Astrocyte of the spinal cord (primary cell): Measurements from ENCODE around the gene SEC31A.

Experiments used
- DNase-seq: peaks from one replicate; pipeline ENCODE4 v3.0.0; 2011; ENCODE audit warnings: low read depth, low spot score
- H3K4me3 ChIP-seq: 2 replicates; pipeline ENCODE4 v1.5.1; 2011; ENCODE audit warnings: low read depth, mild to moderate bottlenecking, low read length, moderate library complexity
- CTCF ChIP-seq: IDR thresholded peaks from 2 replicates; pipeline ENCODE4 v1.5.1; 2012; ENCODE audit warnings: low read depth, mild to moderate bottlenecking, low read length, inconsistent platforms
- in situ Hi-C: cut with HindIII; loops from 2 replicates; pipeline ENCODE4 v1.10.0; 2017; ENCODE audit warnings: low sequenced_read_pairs

SEC31A gene

DNA sequence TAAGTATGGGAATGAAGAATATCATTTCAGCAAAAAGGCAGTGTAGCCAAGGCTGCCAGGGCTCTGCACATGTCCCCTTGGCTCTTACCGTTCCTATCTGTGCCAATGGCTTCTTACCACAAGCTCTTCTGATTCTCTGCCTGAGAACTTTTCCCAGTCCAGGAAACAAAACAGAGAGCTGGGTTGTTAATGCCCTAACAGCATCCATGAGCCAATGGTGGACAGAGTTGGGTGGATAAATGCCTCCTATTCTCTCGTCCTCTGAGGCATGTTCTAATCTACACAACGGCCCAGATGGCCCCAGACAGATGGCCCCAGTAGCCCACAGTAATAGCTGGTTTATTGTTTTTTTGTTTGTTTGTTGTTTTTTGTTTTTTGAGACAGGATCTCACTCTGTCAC is 120.3 kb downstream of the SEC31A start:
- in situ Hi-C loops, result no loop called here
- no peak for DNase-seq
- TF ChIP-seq CTCF, result no peak
- no peak overlapping the region for H3K4me3 ChIP-seq
